HG03097 (cell line): ENCODE data around the gene NUFIP1.

ENCODE experiments used
- ATAC-seq: cut with Tn5 transposase; IDR thresholded peaks from one replicate; pipeline ENCODE4 v1.9.1; 2021; ENCODE audit not compliant: unreplicated experiment, low FRiP score

Gene NUFIP1

DNA sequence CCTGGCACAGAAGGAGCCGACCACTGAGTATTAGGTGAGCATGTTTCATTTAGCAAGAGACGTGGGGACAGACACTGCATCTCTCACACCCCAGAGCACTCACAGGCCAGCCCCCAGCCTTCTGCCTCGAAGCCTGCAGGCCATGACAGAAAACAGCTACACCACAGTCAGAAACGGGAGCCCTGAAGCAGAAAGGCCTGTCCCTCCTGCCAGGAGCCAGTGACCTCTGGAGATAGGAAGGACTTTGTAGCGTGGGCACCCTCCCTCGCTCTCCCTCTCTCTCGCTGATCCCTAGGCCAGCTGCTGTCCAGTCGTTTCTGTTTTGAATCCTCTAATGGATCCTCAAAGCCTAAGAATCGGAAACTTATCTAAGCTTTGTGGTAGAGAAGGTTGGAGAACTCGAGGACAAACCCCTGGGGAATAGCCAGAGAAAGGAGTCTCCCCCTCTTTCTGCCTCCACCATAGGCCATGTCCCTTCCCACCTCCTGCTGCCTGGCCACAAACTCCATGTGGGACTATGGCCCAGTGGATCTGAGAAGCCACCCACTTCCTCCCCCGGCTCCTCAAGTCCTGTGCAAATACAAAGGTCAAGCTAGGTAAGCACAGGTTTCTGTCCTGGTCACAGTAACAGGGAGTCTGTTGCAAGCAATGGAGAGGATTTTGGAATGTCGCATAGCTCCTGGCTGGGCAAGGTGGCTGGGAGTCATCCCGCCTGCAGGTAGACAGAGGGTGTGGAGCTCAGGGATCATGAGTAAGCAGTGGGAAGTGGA, 95.1 kb downstream of the NUFIP1 start:
- ATAC-seq = no peak
